HFFc6 (cell line): ENCODE measurements around the gene ALDH4A1. TPM values are rescaled to one million over a fixed set of nuclear protein-coding genes. Genes with fewer than 3 reads are reported as not detected.

Experiments
- DNase-seq: peaks from one replicate; pipeline ENCODE4 v3.0.0-alpha.2; 2018
- H3K27ac Mint-ChIP-seq: 2 replicates; pipeline ENCODE4 v1.8.0; 2020; ENCODE audit warnings: mild to moderate bottlenecking, mixed read lengths
- H3K27me3 Mint-ChIP-seq: 2 replicates; pipeline ENCODE4 v1.8.0; 2021; ENCODE audit warnings: mild to moderate bottlenecking, moderate library complexity, mixed read lengths; ENCODE audit not compliant: insufficient read depth
- H3K36me3 Mint-ChIP-seq: 2 replicates; pipeline ENCODE4 v1.8.0; 2021; ENCODE audit warnings: low read depth, mixed read lengths
- H3K4me1 Mint-ChIP-seq: 2 replicates; pipeline ENCODE4 v1.8.0; 2020; ENCODE audit warnings: low read depth, mixed read lengths
- H3K4me3 Mint-ChIP-seq: 2 replicates; pipeline ENCODE4 v1.8.0; 2020; ENCODE audit warnings: mild to moderate bottlenecking, moderate library complexity, mixed read lengths
- H3K9me3 Mint-ChIP-seq: 2 replicates; pipeline ENCODE4 v1.8.0; 2020; ENCODE audit warnings: mild to moderate bottlenecking, mixed read lengths
- total RNA-seq, 6 experiments: library from RNA; stranded (reverse); fragmentation: NEBNext Ultra II Directional; extraction: Animal tissue kit (Norgen Biotek cat#: 25700); gene quantifications; 2 replicates in 1 of 6; 3 replicates in 5 of 6; pipeline ENCODE4 v1.2.3, GENCODE V29; 2021
- TF ChIP-seq, protein P1 (sequence below): fragments of 200-600 bp; sonication (generic); IDR thresholded peaks from 2 replicates; pipeline ENCODE4 v1.5.0; 2021; ENCODE audit warnings: antibody characterized with exemption, mild to moderate bottlenecking

Gene ALDH4A1
- total RNA-seq, 6 experiments from 2014 or later: 18.3 to 24.1 (median 20.2) TPM

DNA sequence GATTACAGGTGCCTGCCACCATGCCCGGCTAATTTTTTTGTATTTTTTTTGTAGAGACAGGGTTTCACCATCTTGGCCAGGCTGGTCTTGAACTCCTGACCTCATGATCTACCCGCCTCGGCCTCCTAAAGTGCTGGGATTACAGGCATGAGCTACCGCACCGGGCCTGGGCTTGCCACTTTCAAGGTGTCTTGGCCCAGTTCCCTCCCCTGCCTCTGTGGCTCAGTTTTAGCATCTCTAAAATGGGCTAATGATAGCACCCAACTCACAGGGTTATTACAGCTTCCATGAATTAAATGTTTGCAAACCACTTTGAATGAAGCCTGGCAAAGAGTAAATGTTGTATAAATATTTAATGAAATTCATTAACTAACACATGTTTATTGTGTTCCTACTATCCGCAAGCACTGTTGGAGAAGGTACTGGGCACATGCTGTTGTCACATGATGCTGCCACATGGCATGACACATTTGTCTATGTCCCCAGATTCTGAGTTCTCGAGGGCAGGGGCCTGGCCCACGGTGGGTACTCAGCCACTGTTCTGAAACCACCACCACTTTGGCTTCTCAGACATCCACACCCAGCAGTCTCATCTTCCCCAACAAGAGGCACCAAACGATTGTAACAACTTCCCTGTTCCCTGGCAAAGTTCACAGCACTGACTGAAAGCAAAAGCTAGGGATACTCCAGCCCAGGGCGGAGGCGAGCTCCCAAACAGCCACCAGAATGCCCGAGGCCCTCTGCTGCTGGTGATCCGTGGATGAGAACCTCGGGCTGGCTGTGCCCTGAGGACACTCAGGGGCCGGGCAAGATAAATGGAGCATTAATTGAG is 44.4 kb upstream of the ALDH4A1 start:
- no peaks in the 10 kb centered on the region for H3K9me3 Mint-ChIP-seq
- H3K27me3 Mint-ChIP-seq: peaks cover 2% of the 10 kb centered on the region
- peaks cover 90% of the 10 kb centered on the region for H3K4me1 Mint-ChIP-seq
- H3K4me3 Mint-ChIP-seq: peak overlapping the region; percentile 40; the same call in 1 of the 2 replicates
- H3K36me3 Mint-ChIP-seq: no peaks in the 10 kb centered on the region
- TF ChIP-seq, protein P1, sequence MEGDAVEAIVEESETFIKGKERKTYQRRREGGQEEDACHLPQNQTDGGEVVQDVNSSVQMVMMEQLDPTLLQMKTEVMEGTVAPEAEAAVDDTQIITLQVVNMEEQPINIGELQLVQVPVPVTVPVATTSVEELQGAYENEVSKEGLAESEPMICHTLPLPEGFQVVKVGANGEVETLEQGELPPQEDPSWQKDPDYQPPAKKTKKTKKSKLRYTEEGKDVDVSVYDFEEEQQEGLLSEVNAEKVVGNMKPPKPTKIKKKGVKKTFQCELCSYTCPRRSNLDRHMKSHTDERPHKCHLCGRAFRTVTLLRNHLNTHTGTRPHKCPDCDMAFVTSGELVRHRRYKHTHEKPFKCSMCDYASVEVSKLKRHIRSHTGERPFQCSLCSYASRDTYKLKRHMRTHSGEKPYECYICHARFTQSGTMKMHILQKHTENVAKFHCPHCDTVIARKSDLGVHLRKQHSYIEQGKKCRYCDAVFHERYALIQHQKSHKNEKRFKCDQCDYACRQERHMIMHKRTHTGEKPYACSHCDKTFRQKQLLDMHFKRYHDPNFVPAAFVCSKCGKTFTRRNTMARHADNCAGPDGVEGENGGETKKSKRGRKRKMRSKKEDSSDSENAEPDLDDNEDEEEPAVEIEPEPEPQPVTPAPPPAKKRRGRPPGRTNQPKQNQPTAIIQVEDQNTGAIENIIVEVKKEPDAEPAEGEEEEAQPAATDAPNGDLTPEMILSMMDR: no peak
- peak; percentile 38 for DNase-seq
- H3K27ac Mint-ChIP-seq: peak overlapping the region; percentile 97

- TF ChIP-seq, protein P1: no peak
- peak overlapping the region; percentile 44 for H3K4me3 Mint-ChIP-seq
- no peaks in the 10 kb centered on the region for H3K36me3 Mint-ChIP-seq
- peak; percentile 43 for DNase-seq
- H3K9me3 Mint-ChIP-seq: no peaks in the 10 kb centered on the region
- H3K4me1 Mint-ChIP-seq: peaks cover 90% of the 10 kb centered on the region
- peak overlapping the region; percentile 74 for H3K27ac Mint-ChIP-seq
- peaks cover 2% of the 10 kb centered on the region for H3K27me3 Mint-ChIP-seq
Observed at GRCh38 chr1:18945401-18945849, 43.1 kb upstream of the ALDH4A1 start.

GRCh38 chr1:18944810-18945209 is 42.5 kb upstream of the ALDH4A1 start:
- peak overlapping the region; percentile 44; the same call in 1 of the 2 replicates for H3K4me3 Mint-ChIP-seq
- peak overlapping the region; percentile 74 for H3K27ac Mint-ChIP-seq
- H3K27me3 Mint-ChIP-seq: peaks cover 4% of the 10 kb centered on the region

GRCh38 chr1:18943914-18944572 is 41.7 kb upstream of the ALDH4A1 start:
- H3K27me3 Mint-ChIP-seq: peaks cover 4% of the 10 kb centered on the region
- no peaks in the 10 kb centered on the region for H3K36me3 Mint-ChIP-seq
- peaks cover 90% of the 10 kb centered on the region for H3K4me1 Mint-ChIP-seq

More at GRCh38 chr1:18944810-18945209, 42.5 kb upstream of the ALDH4A1 start:
- no peaks in the 10 kb centered on the region for H3K9me3 Mint-ChIP-seq
- no peaks in the 10 kb centered on the region for H3K36me3 Mint-ChIP-seq
- DNase-seq: no peak
- H3K4me1 Mint-ChIP-seq: peaks cover 90% of the 10 kb centered on the region
- TF ChIP-seq, protein P1: no peak

DNA sequence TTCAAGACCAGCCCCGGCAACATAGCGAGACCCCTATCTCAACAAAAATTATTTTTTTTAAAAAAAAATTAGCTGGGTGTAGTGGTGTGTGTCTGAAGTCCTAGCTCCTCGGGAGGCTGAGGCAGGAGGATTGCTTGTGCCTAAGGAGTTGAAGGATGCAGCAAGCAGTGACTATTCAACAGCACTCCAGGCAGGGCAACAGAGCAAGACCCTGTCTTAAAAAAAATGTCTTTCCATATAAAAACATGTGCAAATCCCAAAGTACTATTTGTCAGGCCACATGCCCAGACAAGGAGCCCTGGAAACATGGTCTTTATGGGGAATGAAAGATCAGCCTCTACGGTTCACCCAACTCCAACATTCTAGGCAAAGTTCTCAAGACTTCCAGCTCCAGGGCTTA is 40.8 kb upstream of the ALDH4A1 start:
- Mint-ChIP-seq H3K4me1 (peaks cover 89% of the 10 kb centered on the region), H3K36me3 (no peaks in the 10 kb centered on the region), H3K4me3 (no peak overlapping the region), H3K27ac (peak overlapping the region; percentile 53), H3K27me3 (peaks cover 4% of the 10 kb centered on the region), H3K9me3 (no peaks in the 10 kb centered on the region)
- DNase-seq: no peak
- TF ChIP-seq, protein P1: no peak

More at GRCh38 chr1:18943914-18944572, 41.7 kb upstream of the ALDH4A1 start:
- TF ChIP-seq, protein P1: no peak
- H3K9me3 Mint-ChIP-seq: no peaks in the 10 kb centered on the region
- no peak for DNase-seq
- H3K4me3 Mint-ChIP-seq: no peak overlapping the region
- H3K27ac Mint-ChIP-seq: peak overlapping the region; percentile 72
